CD8-positive, alpha-beta memory T cell (primary cell): ENCODE measurements around the gene FAM53A. TPM values are rescaled to one million over a fixed set of nuclear protein-coding genes. Genes with fewer than 3 reads are reported as not detected.

ENCODE experiments used
- CTCF ChIA-PET: fragments of 350-600 bp; sonication (Branson Sonifier 250); formaldehyde crosslinking; loops from one replicate; lab custom pipeline; 2021; ENCODE audit warnings: antibody characterized with exemption; lab: Charles Lee
- POLR2A ChIA-PET: fragments of 350-600 bp; sonication (Branson Sonifier 250); formaldehyde crosslinking; loops from one replicate; lab custom pipeline; 2021; ENCODE audit warnings: antibody characterized with exemption; lab: Charles Lee
- DNase-seq, 5 donors: peaks; one replicate each; pipeline versions ENCODE4 v3.0.0 to v3.0.0-alpha.2; 2020 to 2022; ENCODE audit warnings: mixed read lengths in 1 of 5
- H3K27ac ChIP-seq: one replicate; pipeline ENCODE4 v1.7.0; 2013; ENCODE audit warnings: low read depth, mild to moderate bottlenecking, low read length, moderate library complexity
- H3K27me3 ChIP-seq: 2 replicates; pipeline ENCODE4 v1.7.0; 2013; ENCODE audit warnings: low read length, mild to moderate bottlenecking; ENCODE audit not compliant: insufficient read depth, poor library complexity, severe bottlenecking
- H3K36me3 ChIP-seq: 2 replicates; pipeline ENCODE4 v1.7.0; 2013; ENCODE audit warnings: mild to moderate bottlenecking, low read length, moderate library complexity; ENCODE audit not compliant: insufficient read depth
- H3K4me1 ChIP-seq: 2 replicates; pipeline ENCODE4 v1.7.0; 2013; ENCODE audit warnings: mild to moderate bottlenecking, low read length, moderate library complexity; ENCODE audit not compliant: insufficient read depth
- H3K4me3 ChIP-seq: 2 replicates; pipeline ENCODE4 v1.7.0; 2013; ENCODE audit warnings: mild to moderate bottlenecking, low read length
- H3K9me3 ChIP-seq: 2 replicates; pipeline ENCODE4 v1.7.0; 2013; ENCODE audit warnings: mild to moderate bottlenecking, low read length
- H3K27ac Mint-ChIP-seq, 8 donors: one replicate each; pipeline ENCODE4 v1.8.0; 2020 to 2021; ENCODE audit warnings: mixed read lengths in 8 of 8, mild to moderate bottlenecking in 6 of 8, inconsistent platforms in 3 of 8, moderate library complexity in 3 of 8
- H3K27me3 Mint-ChIP-seq, 2 donors: one replicate each; pipeline ENCODE4 v1.8.0; 2020 to 2021; ENCODE audit warnings: mixed read lengths in 2 of 2, mild to moderate bottlenecking in 1 of 2, moderate library complexity in 1 of 2
- H3K36me3 Mint-ChIP-seq, 3 donors: one replicate each; pipeline ENCODE4 v1.8.0; 2020 to 2021; ENCODE audit warnings: mixed read lengths in 3 of 3, inconsistent platforms in 1 of 3, mild to moderate bottlenecking in 1 of 3
- H3K4me1 Mint-ChIP-seq, 3 donors: one replicate each; pipeline ENCODE4 v1.8.0; 2020 to 2021; ENCODE audit warnings: mixed read lengths in 3 of 3, inconsistent platforms in 1 of 3, mild to moderate bottlenecking in 1 of 3
- H3K4me3 Mint-ChIP-seq, 7 donors: one replicate each; pipeline ENCODE4 v1.8.0; 2020 to 2021; ENCODE audit warnings: mixed read lengths in 7 of 7, mild to moderate bottlenecking in 6 of 7, moderate library complexity in 4 of 7, inconsistent platforms in 2 of 7
- H3K9me3 Mint-ChIP-seq, 5 donors: one replicate each; pipeline ENCODE4 v1.8.0; 2020 to 2022; ENCODE audit warnings: mixed read lengths in 5 of 5, mild to moderate bottlenecking in 3 of 5, moderate library complexity in 2 of 5, inconsistent platforms in 1 of 5
- polyA plus RNA-seq: library from polyadenylated mRNA; unstranded; fragments of 300-500 nt; fragmentation: Illumina TruSeq; gene quantifications from one replicate; pipeline ENCODE4 v1.2.3, GENCODE V29; 2021
- total RNA-seq, 2 experiments: library from RNA; stranded (reverse); gene quantifications; one replicate each; pipeline ENCODE4 v1.2.3, GENCODE V29; 2021

FAM53A gene
- total and polyA plus RNA-seq, 3 experiments from 2014 or later: 0.82 to 1.9 (median 1.5) TPM

GRCh38 chr4:1659104-1660043 lies 24.7 kb downstream of the FAM53A start:
- H3K9me3 ChIP-seq: no peaks in the 10 kb centered on the region
- Mint-ChIP-seq H3K4me3 (no peak overlapping the region), H3K36me3 (peaks cover 0 to 2% (median 0%) of the 10 kb centered on the region in 3 donors), H3K4me1 (no peaks in the 10 kb centered on the region), H3K27ac (no peak overlapping the region), H3K27me3 (no peaks in the 10 kb centered on the region), H3K9me3 (no peaks in the 10 kb centered on the region)
- no peaks in the 10 kb centered on the region for H3K27me3 ChIP-seq
- H3K4me1 ChIP-seq: no peaks in the 10 kb centered on the region
- DNase-seq: no peak
- ChIA-PET POLR2A (no interaction called here), CTCF (interaction anchor here (0.7 to 1.8 kb wide), 3 partner anchors 13 to 30 kb away, joined by 3 to 7 read pairs (median 3); no protein-coding TSS in a partner anchor)
- no peak overlapping the region for H3K27ac ChIP-seq
- H3K36me3 ChIP-seq: no peaks in the 10 kb centered on the region
- no peak overlapping the region for H3K4me3 ChIP-seq

- no peaks in the 10 kb centered on the region for H3K4me1 Mint-ChIP-seq
- ChIA-PET CTCF (interaction anchor here (0.7 to 1.8 kb wide), 2 partner anchors 12 to 29 kb away, joined by 3 to 7 read pairs; no protein-coding TSS in a partner anchor), POLR2A (no interaction called here)
- H3K27ac ChIP-seq: no peak overlapping the region
- peaks cover 0 to 2% (median 0%) of the 10 kb centered on the region in 3 donors for H3K36me3 Mint-ChIP-seq
- no peaks in the 10 kb centered on the region for H3K27me3 ChIP-seq
- no peaks in the 10 kb centered on the region for H3K9me3 Mint-ChIP-seq
- no peaks in the 10 kb centered on the region for H3K9me3 ChIP-seq
- no peaks in the 10 kb centered on the region for H3K4me1 ChIP-seq
- no peak overlapping the region for H3K4me3 ChIP-seq
- DNase-seq: no peak
- no peak overlapping the region for H3K27ac Mint-ChIP-seq
- H3K27me3 Mint-ChIP-seq: no peaks in the 10 kb centered on the region
- H3K36me3 ChIP-seq: no peaks in the 10 kb centered on the region
- no peak overlapping the region for H3K4me3 Mint-ChIP-seq
Measured at GRCh38 chr4:1658581-1658980, 25.5 kb downstream of the FAM53A start.

- no peak overlapping the region for H3K27ac ChIP-seq
- no peaks in the 10 kb centered on the region for H3K9me3 ChIP-seq
- ChIA-PET CTCF (interaction anchor here (1.8 kb wide), 1 partner anchor 29 kb away, joined by 7 read pairs; no protein-coding TSS in a partner anchor), POLR2A (no interaction called here)
- Mint-ChIP-seq H3K27me3 (no peaks in the 10 kb centered on the region), H3K36me3 (peaks cover 0 to under 1% (median 0%) of the 10 kb centered on the region in 3 donors), H3K4me1 (no peaks in the 10 kb centered on the region), H3K4me3 (no peak overlapping the region), H3K9me3 (no peaks in the 10 kb centered on the region), H3K27ac (no peak overlapping the region)
- DNase-seq: no peak
- no peaks in the 10 kb centered on the region for H3K36me3 ChIP-seq
- no peak overlapping the region for H3K4me3 ChIP-seq
- H3K4me1 ChIP-seq: no peaks in the 10 kb centered on the region
- H3K27me3 ChIP-seq: no peaks in the 10 kb centered on the region
Measured at GRCh38 chr4:1658146-1658545, 26.0 kb downstream of the FAM53A start.

- no peak for DNase-seq
- no peaks in the 10 kb centered on the region for H3K9me3 ChIP-seq
- CTCF ChIA-PET: interaction anchor here (1.8 kb wide), 1 partner anchor 27 kb away, joined by 7 read pairs; no protein-coding TSS in a partner anchor
- no peaks in the 10 kb centered on the region for H3K36me3 ChIP-seq
- H3K36me3 Mint-ChIP-seq: no peaks in the 10 kb centered on the region
- no peaks in the 10 kb centered on the region for H3K9me3 Mint-ChIP-seq
- no peak overlapping the region for H3K4me3 ChIP-seq
- H3K27ac Mint-ChIP-seq: no peak overlapping the region
- H3K4me1 Mint-ChIP-seq: no peaks in the 10 kb centered on the region
- no peak overlapping the region for H3K4me3 Mint-ChIP-seq
- H3K27me3 Mint-ChIP-seq: no peaks in the 10 kb centered on the region
- H3K4me1 ChIP-seq: no peaks in the 10 kb centered on the region
- POLR2A ChIA-PET: no interaction called here
- no peaks in the 10 kb centered on the region for H3K27me3 ChIP-seq
- H3K27ac ChIP-seq: no peak overlapping the region
Measured at GRCh38 chr4:1656986-1657385, 27.1 kb downstream of the FAM53A start.

GRCh38 chr4:1656132-1656531 lies 28.0 kb downstream of the FAM53A start:
- Mint-ChIP-seq H3K36me3 (no peaks in the 10 kb centered on the region), H3K27me3 (no peaks in the 10 kb centered on the region), H3K4me1 (no peaks in the 10 kb centered on the region), H3K9me3 (no peaks in the 10 kb centered on the region), H3K27ac (no peak overlapping the region), H3K4me3 (no peak overlapping the region)
- no peak for DNase-seq
- Histone ChIP-seq H3K4me3 (no peak overlapping the region), H3K27ac (no peak overlapping the region), H3K27me3 (no peaks in the 10 kb centered on the region), H3K9me3 (no peaks in the 10 kb centered on the region), H3K36me3 (no peaks in the 10 kb centered on the region), H3K4me1 (no peaks in the 10 kb centered on the region)
- ChIA-PET POLR2A (no interaction called here), CTCF (no interaction called here)

GRCh38 chr4:1655676-1656075 lies 28.4 kb downstream of the FAM53A start:
- H3K4me1 Mint-ChIP-seq: no peaks in the 10 kb centered on the region
- Histone ChIP-seq H3K27ac (no peak overlapping the region), H3K9me3 (no peaks in the 10 kb centered on the region), H3K36me3 (no peaks in the 10 kb centered on the region), H3K4me3 (no peak overlapping the region), H3K4me1 (no peaks in the 10 kb centered on the region), H3K27me3 (no peaks in the 10 kb centered on the region)
- ChIA-PET POLR2A (no interaction called here), CTCF (no interaction called here)
- no peaks in the 10 kb centered on the region for H3K9me3 Mint-ChIP-seq
- no peaks in the 10 kb centered on the region for H3K27me3 Mint-ChIP-seq
- H3K4me3 Mint-ChIP-seq: no peak overlapping the region
- no peak overlapping the region for H3K27ac Mint-ChIP-seq
- H3K36me3 Mint-ChIP-seq: no peaks in the 10 kb centered on the region
- no peak for DNase-seq

GRCh38 chr4:1655081-1655480 lies 29.0 kb downstream of the FAM53A start:
- Histone ChIP-seq H3K4me3 (no peak overlapping the region), H3K9me3 (no peaks in the 10 kb centered on the region), H3K36me3 (no peaks in the 10 kb centered on the region), H3K27me3 (no peaks in the 10 kb centered on the region), H3K27ac (no peak overlapping the region), H3K4me1 (no peaks in the 10 kb centered on the region)
- Mint-ChIP-seq H3K36me3 (no peaks in the 10 kb centered on the region), H3K27me3 (no peaks in the 10 kb centered on the region), H3K9me3 (no peaks in the 10 kb centered on the region), H3K4me3 (no peak overlapping the region), H3K4me1 (no peaks in the 10 kb centered on the region), H3K27ac (no peak overlapping the region)
- POLR2A ChIA-PET: no interaction called here
- CTCF ChIA-PET: no interaction called here
- no peak for DNase-seq

GRCh38 chr4:1654216-1654955 lies 29.7 kb downstream of the FAM53A start:
- H3K4me1 ChIP-seq: no peaks in the 10 kb centered on the region
- H3K4me3 ChIP-seq: no peak overlapping the region
- Mint-ChIP-seq H3K27me3 (no peaks in the 10 kb centered on the region), H3K27ac (peak overlapping the region in 1 of 8 donors; percentile 6), H3K36me3 (no peaks in the 10 kb centered on the region), H3K4me3 (no peak overlapping the region), H3K9me3 (no peaks in the 10 kb centered on the region), H3K4me1 (no peaks in the 10 kb centered on the region)
- no peaks in the 10 kb centered on the region for H3K9me3 ChIP-seq
- no peak overlapping the region for H3K27ac ChIP-seq
- H3K36me3 ChIP-seq: no peaks in the 10 kb centered on the region
- POLR2A ChIA-PET: no interaction called here
- CTCF ChIA-PET: no interaction called here
- H3K27me3 ChIP-seq: no peaks in the 10 kb centered on the region
- no peak for DNase-seq
